ENCODE measurements around the gene GLYATL2. TPM values are rescaled to one million over a fixed set of nuclear protein-coding genes. Genes with fewer than 3 reads are reported as not detected.

The GLYATL2 gene, protein sequence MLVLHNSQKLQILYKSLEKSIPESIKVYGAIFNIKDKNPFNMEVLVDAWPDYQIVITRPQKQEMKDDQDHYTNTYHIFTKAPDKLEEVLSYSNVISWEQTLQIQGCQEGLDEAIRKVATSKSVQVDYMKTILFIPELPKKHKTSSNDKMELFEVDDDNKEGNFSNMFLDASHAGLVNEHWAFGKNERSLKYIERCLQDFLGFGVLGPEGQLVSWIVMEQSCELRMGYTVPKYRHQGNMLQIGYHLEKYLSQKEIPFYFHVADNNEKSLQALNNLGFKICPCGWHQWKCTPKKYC
- not detected in 5 replicates for total RNA-seq (2022; extraction: Qiagen RNA extraction; ENCODE audit: low read depth)

GRCh38 chr11:58844361-58845005 is at the start of gene GLYATL2:
GLYATL2 (minus strand) TSS chr11:58844704; CDS start chr11:58839612, 5,092 bp downstream.

Other genes starting within 250 kb of the GLYATL2 start
- gene CNTF, start 222.0 kb downstream of the GLYATL2 start, total RNA-seq (2022; extraction: Qiagen RNA extraction; ENCODE audit: low read depth): 1.2 to 1.9 TPM (median 1.5 TPM) in 5 replicates
- not detected in 5 replicates for gene GLYAT, start 112.8 kb downstream of the GLYATL2 start, total RNA-seq (2022; extraction: Qiagen RNA extraction; ENCODE audit: low read depth)
- not detected in 5 replicates for gene GLYATL1, start 94.8 kb upstream of the GLYATL2 start, total RNA-seq (2022; extraction: Qiagen RNA extraction; ENCODE audit: low read depth)
- gene GLYATL1B, start 241.6 kb upstream of the GLYATL2 start, total RNA-seq (2022; extraction: Qiagen RNA extraction; ENCODE audit: low read depth): not detected in 5 replicates

All from A549 treated with DMSO at 1 μM for 4 hours (cell line).